ENCODE data around the gene IL19.

GRCh38 chr1:206850401-206850800 is 79.8 kb downstream of the IL19 start:
- TF ChIP-seq CTCF (IDR thresholded peaks at IDR 0.05; ENCODE audit: low read length): no peak
- no peak for TF ChIP-seq EZH2 (IDR thresholded peaks at IDR 0.05; ENCODE audit: borderline replicate concordance, low read length)
